HEK293T (cell line): ENCODE data around the gene VTI1A.

ENCODE experiments used
- ARNT ChIP-seq: fragments of 450-650 bp; IDR thresholded peaks from 2 replicates; pipeline ENCODE4 v1.6.1; 2017; ENCODE audit warnings: mild to moderate bottlenecking
- L3MBTL2 ChIP-seq: fragments of 450-650 bp; conservative IDR thresholded peaks from 2 replicates; pipeline ENCODE4 v1.6.1; 2016; ENCODE audit warnings: mild to moderate bottlenecking
- NFRKB ChIP-seq: fragments of 450-650 bp; IDR thresholded peaks from 2 replicates; pipeline ENCODE4 v1.6.1; 2016; ENCODE audit warnings: mild to moderate bottlenecking, moderate library complexity
- SP1 ChIP-seq: fragments of 450-650 bp; IDR thresholded peaks from 2 replicates; pipeline ENCODE4 v1.6.1; 2017
- SUZ12 ChIP-seq: fragments of 450-650 bp; IDR thresholded peaks from 2 replicates; pipeline ENCODE4 v1.6.1; 2016; ENCODE audit warnings: mild to moderate bottlenecking
- TARDBP ChIP-seq: fragments of 450-650 bp; IDR thresholded peaks from 2 replicates; pipeline ENCODE4 v1.6.1; 2016

DNA sequence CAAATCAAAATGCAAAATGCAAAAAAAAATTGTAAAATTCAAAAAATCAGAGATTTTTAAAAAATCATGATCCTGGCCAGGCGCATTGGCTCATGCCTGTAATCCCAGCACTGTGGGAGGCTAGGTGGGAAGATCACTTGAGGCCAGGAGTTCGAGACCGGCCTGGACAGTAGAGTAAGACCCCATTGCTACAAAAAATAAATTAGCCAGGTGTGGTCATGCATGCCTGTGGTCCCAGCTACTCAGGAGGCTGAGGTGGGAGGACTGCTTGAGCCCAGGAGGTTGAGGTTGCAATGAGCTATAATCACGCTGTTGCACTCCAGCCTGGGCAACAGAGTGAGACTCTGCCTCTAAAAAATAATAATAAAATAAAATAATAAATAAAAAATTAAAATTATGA lies 347.2 kb downstream of the VTI1A start:
- TF ChIP-seq SUZ12 (no peak), TARDBP (no peak), ARNT (no peak), SP1 (no peak), L3MBTL2 (no peak), NFRKB (no peak)
